Measurements from ENCODE around the gene PER2. TPM values are rescaled to one million over a fixed set of nuclear protein-coding genes. Genes with fewer than 3 reads are reported as not detected.
"Not testable (repeated sequence)": the region's sequence is repeated elsewhere in the genome, so short reads cannot be mapped to it uniquely, and the experiment has no call there.

PER2 gene
- total RNA-seq, 1 donor from 2014 or later = 11.7 TPM

GRCh38 chr2:238277695-238278094 is 10.7 kb downstream of the PER2 start:
- DNase-seq (ENCODE audit: low spot score in 2 of 2, unreplicated experiment in 2 of 2) = no peak
- Mint-ChIP-seq H3K27ac (no peak overlapping the region), H3K4me1 (peaks cover 1% of the 10 kb centered on the region), H3K27me3 (ENCODE audit: low read depth) (no peaks in the 10 kb centered on the region), H3K36me3 (peaks cover 10% of the 10 kb centered on the region), H3K9me3 (no peaks in the 10 kb centered on the region), H3K4me3 (no peak overlapping the region)
- TF ChIP-seq, protein P1, sequence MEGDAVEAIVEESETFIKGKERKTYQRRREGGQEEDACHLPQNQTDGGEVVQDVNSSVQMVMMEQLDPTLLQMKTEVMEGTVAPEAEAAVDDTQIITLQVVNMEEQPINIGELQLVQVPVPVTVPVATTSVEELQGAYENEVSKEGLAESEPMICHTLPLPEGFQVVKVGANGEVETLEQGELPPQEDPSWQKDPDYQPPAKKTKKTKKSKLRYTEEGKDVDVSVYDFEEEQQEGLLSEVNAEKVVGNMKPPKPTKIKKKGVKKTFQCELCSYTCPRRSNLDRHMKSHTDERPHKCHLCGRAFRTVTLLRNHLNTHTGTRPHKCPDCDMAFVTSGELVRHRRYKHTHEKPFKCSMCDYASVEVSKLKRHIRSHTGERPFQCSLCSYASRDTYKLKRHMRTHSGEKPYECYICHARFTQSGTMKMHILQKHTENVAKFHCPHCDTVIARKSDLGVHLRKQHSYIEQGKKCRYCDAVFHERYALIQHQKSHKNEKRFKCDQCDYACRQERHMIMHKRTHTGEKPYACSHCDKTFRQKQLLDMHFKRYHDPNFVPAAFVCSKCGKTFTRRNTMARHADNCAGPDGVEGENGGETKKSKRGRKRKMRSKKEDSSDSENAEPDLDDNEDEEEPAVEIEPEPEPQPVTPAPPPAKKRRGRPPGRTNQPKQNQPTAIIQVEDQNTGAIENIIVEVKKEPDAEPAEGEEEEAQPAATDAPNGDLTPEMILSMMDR (IDR thresholded peaks at IDR 0.05; ENCODE audit: unreplicated experiment) = no peak

GRCh38 chr2:238274152-238274865 is 14.1 kb downstream of the PER2 start:
- no peak overlapping the region for H3K27ac Mint-ChIP-seq
- TF ChIP-seq, protein P1 (IDR thresholded peaks at IDR 0.05; ENCODE audit: unreplicated experiment) = no peak
- peaks cover 14% of the 10 kb centered on the region for H3K36me3 Mint-ChIP-seq

GRCh38 chr2:238273433-238273832 is 15.0 kb downstream of the PER2 start:
- H3K27ac Mint-ChIP-seq; DNase-seq (ENCODE audit: low spot score in 2 of 2, unreplicated experiment in 2 of 2); H3K9me3 Mint-ChIP-seq; H3K27me3 Mint-ChIP-seq (ENCODE audit: low read depth); H3K4me3 Mint-ChIP-seq: not testable (repeated sequence)
- Mint-ChIP-seq H3K36me3 (peaks cover 14% of the 10 kb centered on the region), H3K4me1 (peaks cover 14% of the 10 kb centered on the region)

More at GRCh38 chr2:238274152-238274865, 14.1 kb downstream of the PER2 start:
- H3K4me3 Mint-ChIP-seq = no peak overlapping the region
- no peak for DNase-seq (ENCODE audit: low spot score in 2 of 2, unreplicated experiment in 2 of 2)
- H3K4me1 Mint-ChIP-seq = peaks cover 14% of the 10 kb centered on the region
- no peaks in the 10 kb centered on the region for H3K27me3 Mint-ChIP-seq (ENCODE audit: low read depth)
- no peaks in the 10 kb centered on the region for H3K9me3 Mint-ChIP-seq

DNA sequence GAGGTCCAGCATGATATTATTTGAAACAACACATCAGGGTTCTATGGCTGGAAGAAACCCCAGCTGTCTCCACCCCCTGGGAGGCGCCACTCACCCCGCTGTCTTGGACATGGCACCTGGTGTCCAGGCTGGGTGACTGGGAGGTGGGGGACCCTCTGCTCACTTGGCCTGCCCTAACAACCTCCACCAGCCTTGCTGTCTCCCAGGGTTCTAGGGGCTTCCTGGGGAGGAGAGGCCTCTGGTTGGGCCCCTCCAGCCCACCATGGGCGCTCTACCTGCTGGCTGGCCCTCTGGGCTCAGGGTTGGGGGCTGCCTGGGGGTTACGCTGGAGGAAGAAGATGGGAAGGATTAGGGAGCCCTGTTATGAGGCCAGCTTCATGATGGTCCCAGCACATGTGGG is 16.3 kb downstream of the PER2 start:
- TF ChIP-seq, protein P1 (IDR thresholded peaks at IDR 0.05; ENCODE audit: unreplicated experiment) = no peak
- DNase-seq (ENCODE audit: low spot score in 2 of 2, unreplicated experiment in 2 of 2) = no peak
- peaks cover 14% of the 10 kb centered on the region for H3K4me1 Mint-ChIP-seq
- H3K36me3 Mint-ChIP-seq = peaks cover 18% of the 10 kb centered on the region
- no peaks in the 10 kb centered on the region for H3K9me3 Mint-ChIP-seq
- H3K27ac Mint-ChIP-seq = no peak overlapping the region
- no peak overlapping the region for H3K4me3 Mint-ChIP-seq
- no peaks in the 10 kb centered on the region for H3K27me3 Mint-ChIP-seq (ENCODE audit: low read depth)

DNA sequence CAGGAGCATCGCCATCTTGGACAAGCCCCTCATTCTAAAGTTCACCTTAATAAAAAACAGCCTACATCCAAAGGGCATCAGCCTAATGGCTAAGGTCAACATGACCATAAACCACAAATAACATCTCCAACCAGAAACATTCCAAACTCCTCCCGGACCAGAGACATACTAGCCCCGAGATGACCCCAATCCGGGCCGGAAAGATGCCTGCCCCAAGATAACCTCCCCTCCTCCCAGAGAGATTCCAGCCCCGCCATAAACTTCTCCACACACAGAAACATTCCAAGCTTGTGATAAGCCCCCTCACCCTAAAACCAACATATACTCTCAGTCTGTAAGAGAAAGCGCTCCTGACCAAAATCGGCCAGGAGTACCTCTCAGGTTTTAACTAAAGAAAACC is 16.7 kb downstream of the PER2 start:
- H3K36me3 Mint-ChIP-seq = peaks cover 21% of the 10 kb centered on the region
- peaks cover 14% of the 10 kb centered on the region for H3K4me1 Mint-ChIP-seq
- not testable (repeated sequence) for H3K4me3 Mint-ChIP-seq; DNase-seq (ENCODE audit: low spot score in 2 of 2, unreplicated experiment in 2 of 2); H3K9me3 Mint-ChIP-seq; H3K27me3 Mint-ChIP-seq (ENCODE audit: low read depth)
- peak overlapping the region; percentile 59 for H3K27ac Mint-ChIP-seq

- no peak overlapping the region for H3K4me3 Mint-ChIP-seq
- DNase-seq (ENCODE audit: low spot score in 2 of 2, unreplicated experiment in 2 of 2) = no peak
- H3K27me3 Mint-ChIP-seq (ENCODE audit: low read depth) = no peaks in the 10 kb centered on the region
- peaks cover 24% of the 10 kb centered on the region for H3K36me3 Mint-ChIP-seq
- TF ChIP-seq, protein P1 (IDR thresholded peaks at IDR 0.05; ENCODE audit: unreplicated experiment) = no peak
- H3K27ac Mint-ChIP-seq = no peak overlapping the region
- H3K4me1 Mint-ChIP-seq = peaks cover 14% of the 10 kb centered on the region
- no peaks in the 10 kb centered on the region for H3K9me3 Mint-ChIP-seq
Observed at GRCh38 chr2:238271061-238271554, 17.3 kb downstream of the PER2 start.

Measured in mesothelial cell of epicardium (in vitro differentiated cells).